Activated CD4-positive, alpha-beta T cell treated with anti-CD3 and anti-CD28 coated beads, Interleukin-2, amount 50 U/mL, for 48 hours (primary cell): ENCODE data around the gene RNASE4.
"Not testable (repeated sequence)": the region's sequence is repeated elsewhere in the genome, so short reads cannot be mapped to it uniquely, and the experiment has no call there.

Source experiments
- DNase-seq, 2 experiments: peaks; one replicate each; pipeline ENCODE4 v3.0.0-alpha.2; 2020

The RNASE4 gene, protein sequence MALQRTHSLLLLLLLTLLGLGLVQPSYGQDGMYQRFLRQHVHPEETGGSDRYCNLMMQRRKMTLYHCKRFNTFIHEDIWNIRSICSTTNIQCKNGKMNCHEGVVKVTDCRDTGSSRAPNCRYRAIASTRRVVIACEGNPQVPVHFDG

DNA sequence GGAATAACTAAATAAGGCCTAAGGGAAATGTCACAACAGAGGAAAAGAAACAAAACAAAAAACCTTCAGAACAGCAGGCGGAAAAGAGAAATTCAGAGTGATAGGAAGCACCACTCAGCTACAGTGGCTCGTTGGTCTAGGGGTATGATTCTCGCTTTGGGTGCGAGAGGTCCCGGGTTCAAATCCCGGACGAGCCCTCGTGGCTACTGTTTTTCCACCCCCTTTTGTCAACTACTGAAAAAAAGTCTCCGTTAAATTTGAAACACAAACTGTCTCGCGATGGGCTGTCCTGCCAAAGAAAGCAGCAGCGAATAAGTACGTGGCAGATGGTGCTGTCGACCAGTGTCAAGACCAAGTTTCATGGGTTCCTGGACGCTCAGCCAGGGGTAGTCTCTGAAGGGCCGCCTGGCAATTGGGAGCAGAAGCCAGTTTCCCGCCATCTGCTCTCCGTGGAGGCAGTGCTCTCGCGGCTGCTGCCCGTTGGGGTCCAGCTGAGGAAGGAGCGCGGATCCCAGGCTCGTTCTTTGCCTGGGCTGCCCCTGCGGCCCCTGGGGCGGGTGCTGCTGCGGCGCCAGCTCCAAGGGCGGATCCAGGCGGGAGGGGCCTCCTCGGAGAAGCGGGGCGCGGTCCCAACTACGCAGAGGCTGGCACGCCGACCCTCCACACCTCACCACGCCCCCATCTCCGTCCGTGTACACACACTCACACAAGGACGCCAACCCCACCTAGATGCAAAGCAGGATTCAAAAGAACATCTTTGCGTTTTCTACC lies at the start of gene RNASE4:
TSS of gene RNASE4 (plus strand) at position 670 of the 771 bp plus-strand sequence. CDS start 14,812 bp downstream, outside the sequence.
- peak; percentile 83 to 86 for DNase-seq

DNA sequence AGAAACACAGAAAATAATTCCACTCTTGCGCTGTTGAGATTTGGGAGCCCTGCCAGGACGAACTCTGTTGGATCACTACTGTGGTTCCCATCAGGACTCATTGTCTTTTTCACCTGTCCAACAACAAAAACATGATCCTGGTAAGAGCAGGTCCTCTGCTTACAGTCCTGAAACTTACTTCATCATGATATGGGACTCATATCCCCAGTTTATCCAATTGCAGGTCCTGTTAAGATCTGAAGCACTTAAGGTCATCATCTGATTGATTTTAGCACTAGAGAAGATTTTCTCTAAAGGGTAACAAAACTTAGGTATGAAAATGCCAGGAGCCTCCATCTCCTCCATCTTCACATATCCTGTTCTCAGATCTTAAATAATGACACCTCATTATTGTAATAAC lies 42.8 kb upstream of the RNASE4 start, which contains the start of gene OR6S1:
TSS of gene OR6S1 (minus strand) at position 101 of the 400 bp plus-strand sequence. CDS start at position 101, 0 bp downstream.
- no peak for DNase-seq

DNA sequence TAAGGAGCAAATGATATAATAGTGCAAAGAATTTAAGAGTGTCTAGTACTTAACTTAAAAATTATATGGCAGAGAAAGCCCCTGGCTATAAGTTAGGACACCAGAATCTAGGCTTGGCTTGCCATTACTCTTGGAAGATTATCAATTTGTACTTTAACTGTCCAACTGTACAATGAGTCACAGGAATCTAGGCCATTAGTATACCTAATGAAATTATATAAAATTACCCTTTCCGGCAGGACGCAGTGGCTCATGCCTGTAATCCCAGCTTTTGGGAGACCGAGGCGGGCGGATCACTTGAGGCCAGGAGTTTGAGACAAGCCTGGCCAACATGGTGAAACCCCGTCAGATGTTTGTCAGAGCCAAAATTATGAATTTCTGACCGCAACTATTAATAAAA lies 42.2 kb upstream of the RNASE4 start:
- DNase-seq: no peak

DNA sequence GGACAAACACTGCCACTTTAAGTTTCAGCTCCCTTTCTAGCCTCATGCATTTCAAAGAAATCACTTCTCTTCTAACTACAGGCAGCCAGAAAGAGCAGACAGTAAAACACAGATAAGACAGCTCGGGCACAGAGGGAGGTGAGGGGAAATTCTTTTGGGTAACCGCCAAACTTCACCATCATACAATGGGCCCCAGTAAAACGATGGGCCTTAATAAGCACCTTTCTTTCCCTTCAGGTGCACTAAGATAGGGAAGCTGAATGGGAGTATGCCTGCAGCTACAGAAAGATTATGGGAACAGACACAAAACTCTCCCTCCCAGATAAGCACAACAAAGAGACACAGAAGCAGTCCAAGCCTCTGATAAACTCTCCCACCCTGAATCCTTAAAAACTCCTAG lies 41.6 kb upstream of the RNASE4 start:
- DNase-seq: not testable (repeated sequence)

DNA sequence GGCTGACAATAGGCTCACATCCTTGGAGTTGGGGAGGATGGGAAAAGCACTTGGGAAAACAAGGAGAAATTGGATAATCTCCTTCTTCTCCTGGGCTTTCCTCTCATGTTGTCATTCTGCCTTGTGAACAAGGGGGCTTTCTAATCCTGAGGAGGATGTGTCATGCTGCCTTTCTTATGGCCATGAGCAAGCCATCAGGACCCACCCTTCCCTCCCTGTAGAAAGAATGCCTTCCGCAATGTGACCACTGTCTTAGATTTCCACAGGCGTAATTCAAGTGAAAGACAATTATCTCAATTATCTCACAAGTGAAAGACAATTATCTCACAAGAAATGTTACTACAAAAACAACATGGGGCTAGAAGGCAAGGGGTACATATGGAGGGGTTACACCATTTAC lies 39.8 kb upstream of the RNASE4 start:
- DNase-seq: no peak

DNA sequence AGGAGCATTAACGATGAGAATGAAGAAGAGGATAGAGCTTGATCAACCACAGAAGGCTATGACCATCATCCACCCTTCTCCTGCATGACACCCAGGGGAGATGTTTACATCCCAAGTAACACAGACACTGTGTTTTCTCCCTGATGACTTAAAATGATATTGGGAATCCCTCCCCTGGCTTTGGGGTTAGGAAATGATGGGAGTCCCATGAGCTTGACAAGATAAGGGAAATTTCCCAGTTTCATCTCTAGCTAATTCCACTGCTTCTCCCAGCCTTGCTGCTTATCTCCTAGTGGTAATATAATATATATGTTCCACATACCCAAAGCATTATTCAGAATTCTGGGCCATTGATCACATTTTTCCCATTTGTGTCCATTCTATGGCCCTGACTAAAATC lies 38.9 kb upstream of the RNASE4 start:
- DNase-seq: no peak

DNA sequence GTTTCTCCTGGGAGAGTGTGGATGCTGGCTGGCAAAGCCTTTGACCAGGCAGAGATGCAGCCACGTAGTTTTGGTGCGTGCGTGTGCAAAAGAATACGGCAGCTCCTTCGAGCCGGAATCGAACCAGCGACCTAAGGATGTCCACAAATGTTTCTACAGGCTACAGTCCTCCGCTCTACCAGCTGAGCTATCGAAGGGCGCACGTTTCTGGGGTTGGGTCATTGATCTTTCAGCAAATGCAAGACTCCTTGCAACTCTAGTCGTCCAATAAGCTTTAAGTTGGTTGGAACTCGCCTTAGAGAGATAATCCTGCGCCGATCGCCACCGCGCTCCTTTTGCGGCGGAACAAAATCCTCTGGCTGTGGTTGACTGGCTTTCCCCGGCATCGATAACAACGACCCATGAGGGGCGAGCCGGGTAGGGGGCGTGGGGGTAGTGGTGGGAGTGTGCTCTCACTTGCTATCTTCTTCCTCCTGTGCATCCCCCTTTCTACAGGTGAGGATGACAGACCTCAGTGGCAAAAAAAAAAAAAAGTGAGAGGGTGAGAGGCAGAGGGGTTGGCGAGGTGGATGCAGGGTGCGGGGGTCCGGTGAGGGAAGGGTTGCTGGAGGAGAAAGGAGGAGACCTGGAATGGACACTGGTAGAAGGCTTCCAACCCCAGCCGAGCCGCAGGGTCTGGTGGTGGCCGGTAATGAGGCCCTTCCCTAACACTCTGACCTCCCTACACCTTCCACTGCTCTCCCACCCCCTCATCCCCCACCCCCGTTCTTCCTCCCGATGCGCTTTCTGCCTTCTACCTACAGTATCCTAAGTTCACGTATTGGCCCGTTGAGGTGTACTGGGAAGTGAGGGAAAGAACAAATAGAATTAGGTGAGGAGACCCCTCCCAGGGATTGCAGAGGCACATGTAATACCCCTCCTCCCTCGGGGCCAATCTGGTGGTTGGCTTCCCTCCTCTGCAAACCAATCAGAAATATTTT lies 31.1 kb upstream of the RNASE4 start:
- peak; percentile 72 to 80 for DNase-seq

DNA sequence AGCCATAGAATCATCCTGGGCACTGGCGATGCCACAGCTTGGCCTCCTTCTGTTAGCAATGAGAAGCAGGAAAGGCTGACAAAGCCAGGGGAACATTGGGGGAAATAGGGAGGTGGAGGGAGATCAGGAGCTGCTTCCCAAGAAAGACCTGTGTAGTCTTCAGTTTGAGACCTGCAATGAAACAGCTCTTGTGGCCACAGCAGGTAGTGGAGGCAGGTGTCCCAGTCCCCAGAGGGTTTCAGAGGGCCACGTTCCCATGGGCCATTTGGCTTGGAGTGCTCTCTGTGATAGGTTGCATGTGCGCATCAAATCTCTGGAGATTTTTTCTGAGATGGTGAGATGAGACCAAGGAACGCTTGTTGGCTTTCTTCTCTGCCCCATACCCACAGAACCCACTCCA lies 28.5 kb upstream of the RNASE4 start:
- DNase-seq: no peak

DNA sequence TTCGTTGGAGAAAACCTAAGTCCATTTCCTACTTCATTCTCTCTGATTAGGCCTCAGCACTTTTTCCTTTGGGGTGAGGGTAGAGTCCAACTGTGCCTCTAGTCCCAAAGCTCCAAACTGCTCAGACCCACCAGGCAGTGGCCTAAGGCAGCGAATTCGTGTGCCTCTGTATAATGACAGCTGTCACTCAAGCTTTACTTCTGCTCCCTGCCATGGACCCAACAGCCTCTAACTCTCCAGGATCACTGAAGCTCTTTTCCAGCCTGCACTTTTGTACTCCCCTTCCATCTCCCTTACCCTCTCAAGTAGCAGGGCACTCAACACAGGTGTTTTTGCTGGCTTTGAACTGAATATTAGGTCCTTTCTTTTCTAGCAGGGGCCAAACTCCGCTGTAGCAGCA lies 28.1 kb upstream of the RNASE4 start:
- DNase-seq: no peak

DNA sequence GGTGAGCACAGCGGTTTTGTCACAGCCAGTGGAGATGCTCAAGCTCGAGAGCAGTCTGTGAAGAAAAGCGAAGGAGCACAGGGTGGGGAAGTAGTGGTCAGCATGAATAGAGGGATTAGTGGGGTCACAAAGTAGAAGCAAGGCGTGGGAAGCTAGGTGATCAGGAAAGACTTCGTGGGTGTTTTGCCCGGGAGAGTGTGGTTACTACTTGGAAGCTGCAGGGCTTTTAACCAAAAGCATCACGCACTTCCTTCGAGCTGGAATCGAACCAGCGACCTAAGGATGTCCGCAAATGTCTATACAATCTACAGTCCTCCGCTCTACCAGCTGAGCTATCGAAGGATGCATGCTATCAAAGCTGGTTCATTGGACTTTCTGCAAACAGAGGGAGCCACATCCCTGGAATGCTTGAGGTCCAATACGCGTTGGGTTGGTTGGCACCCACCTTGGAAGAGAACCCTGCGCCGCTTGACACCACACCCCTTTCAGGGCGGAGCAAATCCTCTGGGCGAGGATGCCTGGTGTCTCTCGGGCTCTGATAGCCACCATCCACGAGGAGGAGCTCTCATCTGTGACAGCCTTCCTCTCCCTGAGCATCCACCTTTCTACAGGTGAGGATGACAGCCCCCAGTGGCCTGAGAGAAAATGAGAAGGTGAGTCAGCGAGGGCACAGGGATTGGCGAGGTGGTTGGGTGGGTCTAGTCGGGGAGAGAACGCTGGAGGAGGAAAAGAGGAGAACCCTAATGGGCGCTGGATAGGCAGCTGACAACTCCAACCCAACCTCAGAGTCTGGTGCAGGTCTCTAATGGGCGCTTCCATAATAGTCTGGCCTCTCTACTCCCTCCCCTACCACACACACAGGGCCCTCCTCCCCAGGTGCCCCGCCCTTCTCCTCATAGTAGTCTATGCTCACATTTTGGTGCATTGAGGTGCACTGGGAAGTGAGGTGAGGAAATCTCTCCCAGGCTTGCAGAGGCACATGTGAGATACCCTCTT lies 26.8 kb upstream of the RNASE4 start:
- peak in 1 of 2 experiments; percentile 43 for DNase-seq

DNA sequence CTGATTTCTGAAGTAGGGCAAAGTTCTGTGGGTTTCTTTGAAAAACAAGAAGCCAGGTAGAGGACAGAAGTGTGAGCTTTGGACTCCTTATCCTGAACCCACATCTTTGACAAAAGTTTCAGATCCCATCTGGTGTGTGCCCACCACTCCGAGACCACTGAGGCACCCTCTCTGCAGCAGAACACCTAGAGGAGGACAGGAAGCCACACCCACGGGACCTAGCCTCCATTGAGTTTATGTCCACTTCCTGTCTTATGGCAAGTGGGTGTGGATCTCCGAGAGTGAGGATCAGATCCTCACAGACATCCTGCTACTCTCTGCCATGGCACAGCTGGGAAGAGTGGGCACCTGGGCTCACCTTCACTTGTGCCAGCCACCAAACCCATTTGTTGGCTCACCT lies 26.1 kb upstream of the RNASE4 start:
- no peak for DNase-seq

DNA sequence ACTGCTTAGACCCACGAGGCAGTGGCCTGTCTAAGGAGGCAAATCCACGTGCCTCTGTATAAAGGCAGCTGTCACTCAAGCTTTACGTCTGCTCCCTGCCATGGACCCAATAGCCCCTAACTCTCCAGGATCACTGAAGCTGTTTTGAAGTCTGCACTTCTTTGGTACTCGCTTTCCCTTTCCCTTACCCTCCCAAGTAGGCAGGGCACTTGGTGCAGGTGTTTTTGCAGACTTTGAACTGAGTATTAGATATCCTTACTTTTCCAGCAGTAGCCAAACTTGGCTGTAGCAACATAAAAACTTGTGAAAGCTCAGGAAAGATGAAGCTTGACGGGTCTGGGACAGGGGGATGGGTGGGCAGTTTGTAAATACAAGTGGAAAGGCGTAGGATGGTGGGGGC lies 25.0 kb upstream of the RNASE4 start:
- DNase-seq: no peak

DNA sequence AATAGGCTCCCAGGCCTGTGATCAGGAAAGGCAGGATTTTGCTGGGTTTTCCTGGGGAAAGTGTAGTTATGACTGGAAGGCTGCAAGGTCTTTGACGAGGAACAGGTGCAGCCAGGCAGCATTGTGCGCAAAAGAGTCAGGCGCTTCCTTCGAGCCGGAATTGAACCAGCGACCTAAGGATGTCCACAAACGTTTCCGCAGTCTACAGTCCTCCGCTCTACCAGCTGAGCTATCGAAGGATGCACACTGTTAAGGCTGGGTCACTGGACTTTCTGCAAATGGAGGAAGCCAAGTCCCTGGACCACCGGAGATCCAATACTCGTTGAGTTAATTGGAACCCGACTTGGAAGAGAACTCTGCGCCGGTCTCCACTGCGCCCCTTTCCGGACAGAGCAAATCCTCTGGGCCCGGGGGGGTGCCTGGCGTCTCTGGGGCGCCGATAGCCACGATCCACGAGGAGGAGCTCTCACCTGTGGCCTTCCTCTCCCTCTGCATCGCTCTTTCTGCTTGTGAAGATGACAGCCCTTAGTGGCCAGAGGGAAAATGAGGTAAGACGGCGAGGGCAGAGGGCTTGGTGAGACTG lies 24.5 kb upstream of the RNASE4 start:
- no peak for DNase-seq

DNA sequence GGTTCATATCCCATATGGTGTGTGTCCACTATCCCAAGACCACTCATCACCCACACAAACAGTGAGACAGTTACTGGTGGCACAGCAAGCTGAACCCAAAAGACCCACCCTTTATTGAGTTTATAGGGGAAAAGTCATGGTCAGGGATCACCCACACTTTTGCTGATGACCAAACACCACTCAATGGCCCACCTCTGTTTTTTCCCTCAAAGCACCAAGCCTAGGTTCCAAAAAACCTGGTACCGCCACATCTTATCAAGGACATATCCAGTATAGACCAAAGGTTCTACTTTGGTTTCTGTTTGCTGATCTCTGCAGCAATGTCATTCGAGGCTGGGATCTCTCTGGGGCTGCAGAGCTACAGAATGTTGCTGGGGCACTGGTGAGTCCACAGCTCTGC lies 23.2 kb upstream of the RNASE4 start:
- DNase-seq: no peak

DNA sequence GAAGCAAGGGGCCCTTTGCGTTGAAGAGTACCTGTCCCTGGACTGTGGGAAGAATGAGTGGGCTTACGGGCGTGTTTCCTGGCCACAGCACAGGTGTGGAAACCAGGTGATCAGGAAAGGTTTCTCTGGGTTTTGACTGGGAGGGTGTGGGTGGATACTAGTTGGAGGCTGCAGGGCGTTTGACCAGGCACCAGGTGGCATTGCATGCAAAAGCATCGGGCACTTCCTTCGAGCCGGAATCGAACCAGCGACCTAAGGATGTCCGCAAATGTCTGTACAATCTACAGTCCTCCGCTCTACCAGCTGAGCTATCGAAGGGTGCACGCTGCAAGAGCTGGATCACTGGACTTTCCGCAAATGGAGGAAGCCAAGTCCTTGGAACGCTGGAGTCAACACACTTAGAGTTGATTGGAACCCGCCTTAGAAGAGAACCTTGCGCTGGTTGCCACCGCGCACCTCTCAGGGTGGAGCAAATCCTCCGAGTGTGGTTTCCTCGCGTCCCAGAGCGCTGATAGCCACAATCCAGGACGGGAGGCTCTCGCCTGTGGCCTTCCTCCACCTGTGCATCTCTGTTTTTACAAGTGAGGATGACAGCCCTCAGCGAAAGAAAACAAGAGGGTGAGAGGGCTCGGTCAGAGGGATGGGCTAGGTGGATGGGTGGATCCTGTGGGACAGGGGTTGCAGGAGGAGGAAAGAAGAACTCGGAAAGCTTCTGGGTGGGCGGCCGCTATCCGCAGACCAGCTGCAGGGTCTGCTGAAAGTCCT lies 21.2 kb upstream of the RNASE4 start:
- peak; percentile 89 to 93 for DNase-seq

DNA sequence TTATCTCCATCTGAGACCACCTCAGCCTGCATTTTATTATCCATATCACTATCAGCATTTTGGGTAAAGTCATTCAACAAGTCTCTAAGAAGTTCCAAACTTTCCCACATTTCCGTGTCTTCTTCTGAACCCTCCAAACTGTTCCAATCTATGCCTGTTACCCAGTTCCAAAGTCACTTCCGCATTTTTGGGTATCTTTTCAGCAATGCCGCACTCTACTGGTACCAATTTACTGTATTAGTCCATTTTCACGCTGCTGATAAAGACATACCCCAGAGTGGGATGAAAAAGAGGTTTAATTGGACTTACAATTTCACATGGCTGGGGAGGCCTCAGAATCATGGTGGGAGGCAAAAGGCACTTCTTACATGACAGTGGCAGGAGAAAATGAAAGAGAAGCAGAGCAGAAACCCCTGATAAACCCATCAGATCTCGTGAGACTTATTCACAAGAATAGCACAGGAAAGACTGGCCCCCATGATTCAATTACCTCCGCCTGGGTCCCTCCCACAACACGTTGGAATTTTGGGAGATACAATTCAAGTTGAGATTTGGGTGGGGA lies 17.9 kb upstream of the RNASE4 start:
- DNase-seq: not testable (repeated sequence)

DNA sequence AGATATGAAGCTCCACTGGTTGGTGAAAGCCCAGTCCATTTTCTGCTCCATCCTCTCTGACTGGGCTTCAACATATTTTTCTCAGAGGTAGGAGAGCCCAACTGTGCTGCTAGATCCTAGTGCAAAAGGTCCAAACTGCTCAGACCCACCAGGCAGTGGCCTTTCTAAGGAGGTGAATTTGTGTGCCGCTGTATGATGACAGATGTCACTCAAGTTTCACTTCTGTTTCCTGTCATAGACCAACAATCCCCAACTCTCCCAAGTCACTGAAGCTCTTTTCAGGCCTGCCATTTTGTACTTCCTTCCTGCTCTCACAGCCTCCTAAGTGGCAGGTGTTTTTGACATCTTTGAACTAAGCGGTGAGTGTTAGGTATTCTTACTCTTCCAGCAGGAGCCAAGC lies 16.4 kb upstream of the RNASE4 start:
- peak in 1 of 2 experiments; percentile 19 for DNase-seq

DNA sequence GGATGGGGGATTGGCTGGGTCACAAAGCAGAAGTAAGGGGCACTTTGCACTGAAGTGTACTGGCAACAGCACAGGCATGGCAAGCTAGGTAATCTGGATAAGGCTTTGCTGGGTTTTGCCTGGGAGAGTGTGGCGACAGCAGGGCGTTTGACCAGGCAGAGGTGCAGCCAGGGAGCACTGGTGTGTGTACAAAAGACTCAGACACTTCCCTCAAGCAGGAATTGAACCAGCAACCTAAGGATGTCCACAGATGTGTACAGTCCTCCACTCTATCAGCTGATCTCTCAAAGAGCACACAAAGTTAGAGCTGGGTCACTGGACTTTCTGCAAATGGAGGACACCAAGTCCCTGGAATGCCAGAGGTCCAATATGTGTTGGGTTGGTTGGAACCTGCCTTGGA lies 15.4 kb upstream of the RNASE4 start:
- DNase-seq: no peak

DNA sequence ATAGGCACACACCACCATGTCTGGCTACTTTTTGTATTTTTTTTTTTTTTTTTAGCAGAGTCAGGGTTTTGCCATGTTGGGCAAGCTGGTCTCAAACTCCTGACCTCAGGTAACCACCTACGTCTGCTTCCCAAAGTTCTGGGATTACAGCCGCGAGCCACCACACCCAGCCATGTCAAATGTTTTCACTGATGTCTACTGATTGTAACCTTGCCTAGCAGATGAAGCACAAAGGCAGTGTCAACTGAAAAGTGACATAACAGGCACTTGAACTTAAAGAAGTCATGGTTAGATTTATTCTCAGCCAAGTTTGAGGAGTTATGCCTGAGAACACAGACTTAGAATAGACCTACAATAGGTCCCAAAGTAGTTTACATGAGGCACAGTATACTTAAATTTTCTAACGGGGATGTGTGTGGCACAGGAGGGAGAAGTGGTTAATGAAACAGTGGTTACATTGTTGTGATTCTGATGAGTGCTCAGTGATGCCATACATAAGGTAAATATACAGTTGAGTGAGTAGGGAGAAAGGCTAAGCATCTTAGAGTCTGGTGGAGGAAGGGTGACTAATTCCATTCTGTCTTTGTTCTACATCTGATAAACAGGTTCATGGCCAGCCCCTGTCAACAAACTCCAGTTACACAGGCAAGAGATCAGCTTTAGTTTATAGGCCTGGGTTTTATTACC lies 12.6 kb upstream of the RNASE4 start:
- DNase-seq: no peak

DNA sequence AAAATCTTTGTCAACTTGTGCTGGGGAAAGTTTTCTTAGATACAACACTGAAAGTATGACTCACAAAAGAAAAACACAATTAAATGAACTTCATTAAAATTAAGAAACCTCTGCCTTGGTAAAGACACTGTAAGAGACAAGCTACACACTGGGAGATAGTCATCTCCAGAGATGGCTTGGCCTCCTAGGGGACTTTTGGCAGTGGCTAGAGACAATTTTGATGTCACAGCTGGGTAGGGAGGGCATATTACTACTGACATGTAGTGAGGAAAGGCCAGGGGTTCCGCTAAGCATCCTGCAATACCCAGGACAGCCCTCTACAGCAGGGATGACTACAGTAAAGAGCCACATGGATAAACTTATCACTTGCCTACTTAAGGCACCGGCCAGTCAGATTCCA lies 8.7 kb upstream of the RNASE4 start:
- no peak for DNase-seq
